ENCODE measurements around the gene RHPN2. TPM values are rescaled to one million over a fixed set of nuclear protein-coding genes. Genes with fewer than 3 reads are reported as not detected.
"Not testable (repeated sequence)": the region's sequence is repeated elsewhere in the genome, so short reads cannot be mapped to it uniquely, and the experiment has no call there.

The RHPN2 gene
- total and polyA plus RNA-seq, 2 of the 13 experiments (the other 11 are each of a cell fraction or from before 2014, with no cell fraction given), result 20.3 to 48.0 TPM

- TF ChIP-seq RNF219 (CRISPR knock-in tag; IDR thresholded peaks at IDR 0.05) (no peak), NR1H2 (CRISPR knock-in tag; IDR thresholded peaks at IDR 0.05; ENCODE audit: borderline replicate concordance, low read depth) (no peak), IRX3 (CRISPR knock-in tag; IDR thresholded peaks at IDR 0.05; ENCODE audit: borderline replicate concordance, low read depth) (no peak), TFDP2 (CRISPR knock-in tag; IDR thresholded peaks at IDR 0.05) (no peak), ZNF234 (CRISPR knock-in tag; conservative IDR thresholded peaks at IDR 0.05) (no peak), TAF15 (IDR thresholded peaks at IDR 0.05; ENCODE audit: low read depth, low read length, poor library complexity, severe bottlenecking) (no peak)
Measured at GRCh38 chr19:33029746-33030303, 34.9 kb downstream of the RHPN2 start (continued).

GRCh38 chr19:33026602-33027001 is 38.1 kb downstream of the RHPN2 start:
- CTCF ChIA-PET (ENCODE audit: low intra/inter-chr PET ratio, low total read pairs); FAIRE-seq; H3K27me3 ChIP-seq (ENCODE audit: control insufficient read depth in 1 of 2, insufficient read depth in 2 of 2, low read length in 2 of 2); H3K9me3 ChIP-seq (ENCODE audit: low read length); DNase-seq (ENCODE audit: low spot score); BruUV-seq (replicated peaks); H2AFZ ChIP-seq (ENCODE audit: low read length); ATAC-seq; in situ Hi-C loops (cut with HindIII; ENCODE audit: extremely low pct_ligation_motif_present, low pct_unique_long_range_greater_than_20kb); H4K20me1 ChIP-seq (ENCODE audit: insufficient read depth, low read length): not testable (repeated sequence)
- 85% methylated on average over 5 of the region's 5 CpGs for WGBS (ENCODE audit: low lambda C conversion rate)
- Histone ChIP-seq H3K79me2 (ENCODE audit: insufficient read depth, low read length) (peaks cover 33% of the 10 kb centered on the region), H3K36me3 (replicated peaks in 1 of 2; ENCODE audit: control insufficient read depth in 1 of 2, insufficient read depth in 2 of 2, low read length in 2 of 2) (peaks cover 14 to 16% of the 10 kb centered on the region in 2 experiments; a peak in 4 of 5 replicates), H3K4me2 (ENCODE audit: low read depth, low read length) (peak overlapping the region; percentile 64), H3K27ac (ENCODE audit: extremely low read length, insufficient read depth, low read length) (peak overlapping the region; percentile 66), H3K9ac (ENCODE audit: insufficient read depth, low read depth, low read length) (peak overlapping the region; percentile 56), H3K4me3 (replicated peaks in 1 of 3; ENCODE audit: insufficient read depth in 1 of 3, low read depth in 2 of 3, low read length in 3 of 3) (peak overlapping the region in 1 of 3 experiments; percentile 50; a peak in 1 of 6 replicates), H3K4me1 (ENCODE audit: insufficient read depth, low read length) (peaks cover 48% of the 10 kb centered on the region)
- TF ChIP-seq ZBTB38 (CRISPR knock-in tag; IDR thresholded peaks at IDR 0.05) (peak; percentile 80; the same call in 1 of the 2 replicates), SALL1 (CRISPR knock-in tag; IDR thresholded peaks at IDR 0.05) (peak; percentile 5; the same call in 1 of the 2 replicates)
- POLR2A ChIA-PET, result interaction anchor here (3.7 kb wide), 1 partner anchor 13 kb away, joined by 53 read pairs; no protein-coding TSS in a partner anchor
- intact Hi-C loops (cut with micrococcal nuclease; ENCODE audit: unreplicated experiment), result loop anchor here (10.0 kb wide), 1 partner anchor 1748 kb away; the partner anchor contains the start of gene ZNF599

All from HepG2 (cell line).